WTC11 (cell line): ENCODE results near the gene RCE1.

ENCODE experiments used
- MAX ChIP-seq: sonication (generic); formaldehyde crosslinking; IDR thresholded peaks from 2 replicates; pipeline ENCODE4 v1.8.0; 2022; ENCODE audit warnings: mild to moderate bottlenecking, missing genetic modification reagents
- NFE2L1 ChIP-seq: sonication (generic); formaldehyde crosslinking; IDR thresholded peaks from 2 replicates; pipeline ENCODE4 v1.8.1; 2023; ENCODE audit warnings: missing genetic modification reagents

GRCh38 chr11:66879999-66880398, 36.8 kb downstream of the RCE1 start:
- no peak for TF ChIP-seq NFE2L1 (CRISPR knock-in tag)
- TF ChIP-seq MAX (CRISPR knock-in tag), result no peak
